Esophagus squamous epithelium (tissue), 5 donors: ENCODE results near the gene POU2F2. TPM values are rescaled to one million over a fixed set of nuclear protein-coding genes. Genes with fewer than 3 reads are reported as not detected.

ENCODE experiments used
- DNase-seq: peaks from one replicate; lab custom pipeline; 2025; lab: John Stamatoyannopoulos, UW
- H3K27ac ChIP-seq, 4 donors: fragments of 200-600 bp; sonication (generic); one replicate each; pipeline ENCODE4 v1.5.1; 2016 to 2019; ENCODE audit warnings: mild to moderate bottlenecking in 1 of 4
- H3K27me3 ChIP-seq, 4 donors: fragments of 200-600 bp; sonication (generic); 1 replicate in 3 of 4; 2 replicates in 1 of 4; pipeline versions ENCODE4 v1.5.1 to v1.6.0; 2017 to 2021; ENCODE audit warnings: antibody characterized with exemption in 1 of 4
- H3K36me3 ChIP-seq, 3 donors: fragments of 200-600 bp; sonication (generic); one replicate each; pipeline ENCODE4 v1.5.1; 2016 to 2019
- H3K4me1 ChIP-seq, 3 donors: fragments of 200-600 bp; sonication (generic); one replicate each; pipeline ENCODE4 v1.5.1; 2017 to 2019
- H3K4me3 ChIP-seq, 4 donors: fragments of 200-600 bp; sonication (generic); 1 replicate in 3 of 4; 2 replicates in 1 of 4; pipeline ENCODE4 v1.5.1; 2016 to 2019; ENCODE audit warnings: mild to moderate bottlenecking in 2 of 4, moderate library complexity in 1 of 4
- H3K9me3 ChIP-seq, 3 donors: fragments of 200-600 bp; sonication (generic); one replicate each; pipeline ENCODE4 v1.5.1; 2016 to 2019
- CTCF ChIP-seq, 6 experiments: fragments of 450-650 bp in 4 of 6; fragments of 200-600 bp in 2 of 6; sonication (generic) in 2 of 6; IDR thresholded peaks; one replicate each; pipeline ENCODE4 v1.5.1; 2016 to 2019; ENCODE audit warnings: antibody characterized with exemption in 6 of 6, mild to moderate bottlenecking in 4 of 6, moderate library complexity in 4 of 6
- POLR2A ChIP-seq, 4 donors: fragments of 450-650 bp; IDR thresholded peaks; one replicate each; pipeline ENCODE4 v1.6.1; 2017; ENCODE audit warnings: antibody characterized with exemption in 4 of 4, mild to moderate bottlenecking in 4 of 4, moderate library complexity in 3 of 4
- WGBS, 2 donors: methylation state at CpG; one replicate each; pipeline ENCODE4 v1.1.5; 2018; 5-methylcytosine and 5-hydroxymethylcytosine counted together
- intact Hi-C: fragments of 100-400 bp; cut with DNase I; formaldehyde crosslinking; loops from one replicate; pipeline ENCODE4 v1.15.0; 2022
- total RNA-seq, 4 donors: library from RNA; depleted of rRNA; stranded (reverse); fragments of >200 nt; gene quantifications; one replicate each; pipeline ENCODE4 v1.1.0, GENCODE V29; 2016
- donor health status: DM: yes; HTN: yes; CAD: no.

Gene POU2F2
- total RNA-seq, 4 donors from 2014 or later = 0.18 to 0.67 (median 0.57) TPM; not detected in 1

GRCh38 chr19:42156571-42156970 is 24.3 kb upstream of the POU2F2 start:
- no peak for DNase-seq
- H3K27me3 ChIP-seq = peaks cover 0 to 76% (median 0%) of the 10 kb centered on the region in 4 donors
- no peaks in the 10 kb centered on the region for H3K36me3 ChIP-seq
- intact Hi-C loops = no loop called here
- no peaks in the 10 kb centered on the region for H3K4me1 ChIP-seq
- H3K4me3 ChIP-seq = no peak overlapping the region
- 84 to 90% methylated on average over 5 of the region's 8 CpGs for WGBS, 2 donors
- TF ChIP-seq POLR2A (IDR thresholded peaks at IDR 0.05) (no peak), CTCF (IDR thresholded peaks at IDR 0.05) (no peak)
- H3K27ac ChIP-seq = no peak overlapping the region
- H3K9me3 ChIP-seq = no peaks in the 10 kb centered on the region

GRCh38 chr19:42155796-42156195 is 23.6 kb upstream of the POU2F2 start:
- Histone ChIP-seq H3K4me1 (no peaks in the 10 kb centered on the region), H3K36me3 (no peaks in the 10 kb centered on the region), H3K9me3 (no peaks in the 10 kb centered on the region), H3K4me3 (no peak overlapping the region), H3K27ac (no peak overlapping the region), H3K27me3 (peaks cover 0 to 76% (median 0%) of the 10 kb centered on the region in 4 donors)
- TF ChIP-seq POLR2A (IDR thresholded peaks at IDR 0.05) (no peak), CTCF (IDR thresholded peaks at IDR 0.05) (no peak)
- 59 to 66% methylated on average over 9 of the region's 10 CpGs for WGBS, 2 donors
- intact Hi-C loops = no loop called here
- no peak for DNase-seq

GRCh38 chr19:42154471-42155323 is 22.5 kb upstream of the POU2F2 start:
- no peak overlapping the region for H3K4me3 ChIP-seq
- no peaks in the 10 kb centered on the region for H3K4me1 ChIP-seq
- DNase-seq = no peak
- no peaks in the 10 kb centered on the region for H3K36me3 ChIP-seq
- WGBS, 2 donors = 50 to 52% methylated on average over 15 of the region's 15 CpGs
- TF ChIP-seq POLR2A (IDR thresholded peaks at IDR 0.05) (no peak), CTCF (IDR thresholded peaks at IDR 0.05) (no peak)
- H3K27ac ChIP-seq = no peak overlapping the region
- H3K27me3 ChIP-seq = peaks cover 0 to 77% (median 0%) of the 10 kb centered on the region in 4 donors
- no peaks in the 10 kb centered on the region for H3K9me3 ChIP-seq
- intact Hi-C loops = no loop called here

GRCh38 chr19:42153672-42154433 is 21.6 kb upstream of the POU2F2 start:
- 40 to 63% methylated on average over 6 to 10 of the region's 20 CpGs for WGBS, 2 donors
- Histone ChIP-seq H3K4me3 (no peak overlapping the region), H3K27me3 (peaks cover 0 to 78% (median 0%) of the 10 kb centered on the region in 4 donors), H3K4me1 (peaks cover 0 to 4% (median 0%) of the 10 kb centered on the region in 3 donors), H3K27ac (no peak overlapping the region), H3K9me3 (no peaks in the 10 kb centered on the region), H3K36me3 (no peaks in the 10 kb centered on the region)
- TF ChIP-seq CTCF (IDR thresholded peaks at IDR 0.05) (no peak), POLR2A (IDR thresholded peaks at IDR 0.05) (no peak)
- intact Hi-C loops = no loop called here
- DNase-seq = no peak
